ENCODE data around the gene IL16.

Gene IL16

GRCh38 chr15:81358248-81358647 is 161.6 kb downstream of the IL16 start:
- DNase-seq (no peak), ATAC-seq (ENCODE audit: insufficient read depth, low read depth) (no peak)
- no peak overlapping the region for H3K27ac ChIP-seq (ENCODE audit: low read length)

GRCh38 chr15:81360491-81360890 is 163.8 kb downstream of the IL16 start:
- no peak overlapping the region for H3K9ac ChIP-seq (ENCODE audit: low read depth, low read length)

More at GRCh38 chr15:81358248-81358647, 161.6 kb downstream of the IL16 start:
- H3K4me2 ChIP-seq (ENCODE audit: insufficient read depth, low read length) = no peak overlapping the region
- no peak overlapping the region for H2AFZ ChIP-seq (ENCODE audit: low read depth, low read length)
- no peak overlapping the region for H3K4me3 ChIP-seq (ENCODE audit: low read depth in 1 of 2, low read length in 2 of 2)
- H3K27me3 ChIP-seq (ENCODE audit: insufficient read depth, low read length, poor library complexity) = no peaks in the 10 kb centered on the region
- no peaks in the 10 kb centered on the region for H3K79me2 ChIP-seq (ENCODE audit: insufficient read depth, low read length)
- no peaks in the 10 kb centered on the region for H3K36me3 ChIP-seq (ENCODE audit: insufficient read depth, low read length)
- no peaks in the 10 kb centered on the region for H3K9me3 ChIP-seq (ENCODE audit: insufficient read depth, low read length, severe bottlenecking)
- no peak overlapping the region for H3K9ac ChIP-seq (ENCODE audit: low read depth, low read length)
- H4K20me1 ChIP-seq (ENCODE audit: insufficient read depth, low read length) = no peaks in the 10 kb centered on the region
- TF ChIP-seq CTCF (IDR thresholded peaks at IDR 0.05; ENCODE audit: borderline replicate concordance, extremely low read depth, low read length, poor library complexity, severe bottlenecking) (no peak), EZH2 (IDR thresholded peaks at IDR 0.05; ENCODE audit: borderline replicate concordance, low read depth, low read length, severe bottlenecking) (no peak)
- H3K4me1 ChIP-seq (ENCODE audit: insufficient read depth, low read length) = no peaks in the 10 kb centered on the region

GRCh38 chr15:81361891-81362290 is 165.2 kb downstream of the IL16 start:
- Histone ChIP-seq H2AFZ (ENCODE audit: low read depth, low read length) (no peak overlapping the region), H3K4me3 (ENCODE audit: low read depth in 1 of 2, low read length in 2 of 2) (no peak overlapping the region), H3K27me3 (ENCODE audit: insufficient read depth, low read length, poor library complexity) (no peaks in the 10 kb centered on the region), H3K79me2 (ENCODE audit: insufficient read depth, low read length) (no peaks in the 10 kb centered on the region), H3K4me1 (ENCODE audit: insufficient read depth, low read length) (no peaks in the 10 kb centered on the region), H4K20me1 (ENCODE audit: insufficient read depth, low read length) (no peaks in the 10 kb centered on the region), H3K36me3 (ENCODE audit: insufficient read depth, low read length) (no peaks in the 10 kb centered on the region), H3K9me3 (ENCODE audit: insufficient read depth, low read length, severe bottlenecking) (no peaks in the 10 kb centered on the region), H3K9ac (ENCODE audit: low read depth, low read length) (no peak overlapping the region), H3K4me2 (ENCODE audit: insufficient read depth, low read length) (no peak overlapping the region), H3K27ac (ENCODE audit: low read length) (no peak overlapping the region)
- no peak for TF ChIP-seq CTCF (IDR thresholded peaks at IDR 0.05; ENCODE audit: borderline replicate concordance, extremely low read depth, low read length, poor library complexity, severe bottlenecking)
- TF ChIP-seq EZH2 (IDR thresholded peaks at IDR 0.05; ENCODE audit: borderline replicate concordance, low read depth, low read length, severe bottlenecking) = no peak
- no peak for ATAC-seq (ENCODE audit: insufficient read depth, low read depth)
- no peak for DNase-seq

More at GRCh38 chr15:81360491-81360890, 163.8 kb downstream of the IL16 start:
- Histone ChIP-seq H3K9me3 (ENCODE audit: insufficient read depth, low read length, severe bottlenecking) (no peaks in the 10 kb centered on the region), H3K79me2 (ENCODE audit: insufficient read depth, low read length) (no peaks in the 10 kb centered on the region), H3K4me1 (ENCODE audit: insufficient read depth, low read length) (no peaks in the 10 kb centered on the region), H2AFZ (ENCODE audit: low read depth, low read length) (no peak overlapping the region), H3K27ac (ENCODE audit: low read length) (no peak overlapping the region), H3K36me3 (ENCODE audit: insufficient read depth, low read length) (no peaks in the 10 kb centered on the region), H3K4me3 (ENCODE audit: low read depth in 1 of 2, low read length in 2 of 2) (no peak overlapping the region), H3K4me2 (ENCODE audit: insufficient read depth, low read length) (no peak overlapping the region), H4K20me1 (ENCODE audit: insufficient read depth, low read length) (no peaks in the 10 kb centered on the region), H3K27me3 (ENCODE audit: insufficient read depth, low read length, poor library complexity) (no peaks in the 10 kb centered on the region)
- DNase-seq (no peak), ATAC-seq (ENCODE audit: insufficient read depth, low read depth) (no peak)
- TF ChIP-seq CTCF (IDR thresholded peaks at IDR 0.05; ENCODE audit: borderline replicate concordance, extremely low read depth, low read length, poor library complexity, severe bottlenecking) = no peak
- TF ChIP-seq EZH2 (IDR thresholded peaks at IDR 0.05; ENCODE audit: borderline replicate concordance, low read depth, low read length, severe bottlenecking) = no peak

GRCh38 chr15:81362790-81363189 is 166.1 kb downstream of the IL16 start:
- Histone ChIP-seq H3K4me2 (ENCODE audit: insufficient read depth, low read length) (no peak overlapping the region), H3K4me1 (ENCODE audit: insufficient read depth, low read length) (no peaks in the 10 kb centered on the region), H3K27ac (ENCODE audit: low read length) (no peak overlapping the region), H3K9me3 (ENCODE audit: insufficient read depth, low read length, severe bottlenecking) (no peaks in the 10 kb centered on the region), H3K36me3 (ENCODE audit: insufficient read depth, low read length) (no peaks in the 10 kb centered on the region), H3K4me3 (ENCODE audit: low read depth in 1 of 2, low read length in 2 of 2) (no peak overlapping the region), H3K27me3 (ENCODE audit: insufficient read depth, low read length, poor library complexity) (no peaks in the 10 kb centered on the region), H3K9ac (ENCODE audit: low read depth, low read length) (no peak overlapping the region), H2AFZ (ENCODE audit: low read depth, low read length) (no peak overlapping the region), H4K20me1 (ENCODE audit: insufficient read depth, low read length) (no peaks in the 10 kb centered on the region), H3K79me2 (ENCODE audit: insufficient read depth, low read length) (no peaks in the 10 kb centered on the region)
- ATAC-seq (ENCODE audit: insufficient read depth, low read depth) (no peak), DNase-seq (no peak)
- TF ChIP-seq CTCF (IDR thresholded peaks at IDR 0.05; ENCODE audit: borderline replicate concordance, extremely low read depth, low read length, poor library complexity, severe bottlenecking) (no peak), EZH2 (IDR thresholded peaks at IDR 0.05; ENCODE audit: borderline replicate concordance, low read depth, low read length, severe bottlenecking) (no peak)

All from DND-41 (cell line).